T-helper 2 cell treated with Interferon-gamma antibody and Interleukin-4, amounts not matched to agents 5 μg/mL and 100 μg/mL, for 36 hours (primary cell): ENCODE measurements around the gene ALDH1L2.
"Not testable (repeated sequence)": the region's sequence is repeated elsewhere in the genome, so short reads cannot be mapped to it uniquely, and the experiment has no call there.

ENCODE experiments used
- DNase-seq: peaks from one replicate; pipeline ENCODE4 v3.0.0; 2021; ENCODE audit warnings: low spot score
- H3K27ac Mint-ChIP-seq: one replicate; pipeline ENCODE4 v1.8.0; 2021; ENCODE audit warnings: mild to moderate bottlenecking, mixed read lengths
- H3K27me3 Mint-ChIP-seq: one replicate; pipeline ENCODE4 v1.8.0; 2021; ENCODE audit warnings: low read depth, mixed read lengths
- H3K36me3 Mint-ChIP-seq: one replicate; pipeline ENCODE4 v1.8.0; 2021; ENCODE audit warnings: low read depth, mixed read lengths
- H3K4me1 Mint-ChIP-seq: one replicate; pipeline ENCODE4 v1.8.0; 2021; ENCODE audit warnings: low read depth, mixed read lengths
- H3K4me3 Mint-ChIP-seq: one replicate; pipeline ENCODE4 v1.8.0; 2022; ENCODE audit warnings: mild to moderate bottlenecking, moderate library complexity, mixed read lengths
- H3K9me3 Mint-ChIP-seq: one replicate; pipeline ENCODE4 v1.8.0; 2021; ENCODE audit warnings: mixed read lengths

Gene ALDH1L2

DNA sequence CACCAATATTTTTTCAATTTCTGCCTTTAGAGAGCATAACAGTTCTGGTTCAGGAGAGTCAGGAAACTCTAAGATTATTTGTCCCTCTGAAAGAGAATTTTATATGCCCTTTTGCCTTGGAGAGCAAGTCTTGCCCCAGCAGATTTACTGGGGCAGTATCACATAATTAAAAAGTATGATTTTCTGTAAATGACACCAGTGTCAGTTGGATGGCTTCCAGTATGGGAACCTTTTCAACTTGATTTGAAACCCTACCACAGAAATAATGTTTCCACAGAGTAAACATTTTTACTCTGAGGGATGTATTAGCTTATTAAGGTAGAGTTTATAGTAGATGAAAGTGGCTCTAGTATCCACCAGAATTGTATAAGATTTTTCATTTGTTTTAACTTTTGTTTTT lies 82.8 kb downstream of the ALDH1L2 start:
- Mint-ChIP-seq H3K27me3 (no peaks in the 10 kb centered on the region), H3K4me3 (no peak overlapping the region), H3K27ac (no peak overlapping the region), H3K4me1 (peaks cover 4% of the 10 kb centered on the region), H3K36me3 (peaks cover 81% of the 10 kb centered on the region), H3K9me3 (peaks cover 30% of the 10 kb centered on the region)
- no peak for DNase-seq

DNA sequence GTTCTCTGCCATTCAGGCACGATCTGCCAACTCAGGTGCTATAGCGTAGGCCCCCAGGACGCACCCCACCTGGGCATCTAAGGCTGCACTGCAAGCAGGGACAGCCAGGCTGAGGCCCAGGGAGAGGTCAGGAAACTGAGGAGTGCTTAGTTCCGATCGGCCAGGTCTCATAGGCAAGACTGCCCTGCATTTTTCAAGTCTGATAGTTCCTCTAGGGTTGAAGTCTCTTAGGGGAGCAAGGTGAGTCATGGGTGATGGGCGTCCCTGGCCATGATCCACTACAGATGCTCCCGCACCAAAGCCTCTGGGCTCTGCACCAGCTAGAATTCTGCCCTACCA lies 84.9 kb downstream of the ALDH1L2 start:
- peaks cover 4% of the 10 kb centered on the region for H3K4me1 Mint-ChIP-seq
- no peaks in the 10 kb centered on the region for H3K27me3 Mint-ChIP-seq
- DNase-seq, result no peak
- H3K9me3 Mint-ChIP-seq, result peaks cover 26% of the 10 kb centered on the region
- H3K27ac Mint-ChIP-seq, result no peak overlapping the region
- no peak overlapping the region for H3K4me3 Mint-ChIP-seq
- peaks cover 79% of the 10 kb centered on the region for H3K36me3 Mint-ChIP-seq

DNA sequence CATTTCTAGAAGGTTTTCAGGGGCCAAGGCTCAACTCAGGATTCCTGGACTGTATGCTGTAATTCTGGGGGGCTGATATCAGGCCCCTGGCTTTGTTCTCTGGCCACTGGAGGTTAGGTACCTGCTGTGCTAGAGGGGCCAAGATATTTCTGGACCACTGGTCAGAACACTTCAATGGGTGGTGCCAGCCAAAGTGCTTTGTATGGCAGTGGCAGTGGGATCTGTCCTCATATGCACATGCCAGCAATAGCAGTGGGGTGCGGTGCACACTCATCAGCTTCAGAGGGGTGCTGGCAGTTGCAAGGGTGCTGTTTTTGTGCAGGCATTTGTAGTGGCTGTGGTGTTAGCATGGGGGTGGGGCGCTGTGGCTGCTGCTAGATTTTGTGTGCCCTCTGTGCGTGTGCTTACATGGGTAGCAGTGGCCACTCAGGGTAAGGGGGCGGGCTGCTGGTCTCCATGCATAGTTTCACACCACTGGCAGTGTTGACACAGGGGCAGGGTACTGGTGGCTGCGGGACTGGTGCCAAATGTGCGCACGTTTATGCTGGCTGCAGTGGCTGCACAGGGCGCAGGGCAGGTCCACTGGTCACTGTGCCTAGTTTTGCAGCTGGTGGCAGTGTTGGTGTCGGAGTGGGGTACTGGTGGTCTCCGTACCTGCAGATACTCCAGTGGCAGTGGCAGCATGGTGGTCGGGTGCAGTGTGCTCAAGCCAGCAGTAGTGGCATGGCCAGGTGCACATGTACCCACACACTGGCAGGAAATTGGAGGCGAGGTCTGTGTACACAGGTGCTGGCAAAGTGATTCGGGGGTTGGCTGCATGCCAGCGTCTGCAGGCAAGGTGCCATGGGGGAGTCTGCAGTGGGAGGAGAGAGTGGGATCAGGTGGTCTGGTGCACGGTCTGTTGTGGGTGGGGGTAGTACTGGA lies 85.6 kb downstream of the ALDH1L2 start:
- Mint-ChIP-seq H3K27ac (no peak overlapping the region), H3K27me3 (no peaks in the 10 kb centered on the region), H3K4me1 (peaks cover 4% of the 10 kb centered on the region), H3K36me3 (peaks cover 79% of the 10 kb centered on the region), H3K9me3 (peaks cover 26% of the 10 kb centered on the region), H3K4me3 (no peak overlapping the region)
- no peak for DNase-seq

DNA sequence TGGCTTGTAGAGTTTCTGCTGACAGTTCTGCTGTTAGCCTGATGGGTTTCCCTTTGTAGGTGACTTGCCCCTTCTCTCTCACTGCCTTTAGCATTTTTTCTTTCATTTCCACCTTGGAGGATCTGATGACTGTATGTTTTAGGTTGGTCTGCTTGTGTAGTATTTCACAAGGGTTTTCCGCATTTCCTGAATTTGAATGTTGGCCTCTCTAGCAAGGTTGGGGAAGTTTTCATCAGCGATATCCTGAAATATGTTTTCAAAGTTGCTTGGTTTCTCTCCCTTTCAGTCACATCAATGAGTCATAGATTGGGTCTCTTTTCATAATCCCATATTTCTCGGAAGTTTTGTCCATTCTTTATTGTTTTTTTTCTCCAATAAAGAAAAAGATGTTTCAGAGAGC lies 86.7 kb downstream of the ALDH1L2 start:
- Mint-ChIP-seq H3K9me3 (peaks cover 19% of the 10 kb centered on the region), H3K27ac (no peak overlapping the region), H3K4me3 (no peak overlapping the region), H3K27me3 (no peaks in the 10 kb centered on the region), H3K36me3 (peaks cover 75% of the 10 kb centered on the region), H3K4me1 (peaks cover 4% of the 10 kb centered on the region)
- DNase-seq, result no peak

DNA sequence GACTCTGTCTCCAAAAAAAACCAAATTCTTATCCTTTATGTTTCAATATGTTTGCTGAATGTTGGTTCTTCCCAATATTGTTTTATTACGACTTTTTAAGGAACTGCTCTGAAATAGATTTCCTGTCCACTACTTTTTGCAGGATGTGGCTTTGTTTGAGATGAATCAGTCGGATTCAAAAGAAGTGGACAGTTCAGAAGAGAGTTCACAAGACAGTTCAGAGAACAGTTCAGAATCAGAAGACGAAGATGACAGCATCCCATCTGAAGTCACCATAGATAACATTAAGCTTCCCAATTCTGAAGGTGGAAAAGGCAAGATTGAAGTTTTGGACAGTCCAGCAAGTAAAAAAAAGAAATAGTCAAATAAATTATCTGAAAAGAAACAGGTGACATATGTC lies 89.9 kb downstream of the ALDH1L2 start:
- DNase-seq, result no peak
- H3K4me1 Mint-ChIP-seq, result peaks cover 8% of the 10 kb centered on the region
- H3K9me3 Mint-ChIP-seq, result peaks cover 4% of the 10 kb centered on the region
- no peak overlapping the region for H3K27ac Mint-ChIP-seq
- H3K27me3 Mint-ChIP-seq, result no peaks in the 10 kb centered on the region
- H3K4me3 Mint-ChIP-seq, result no peak overlapping the region
- H3K36me3 Mint-ChIP-seq, result peaks cover 73% of the 10 kb centered on the region

DNA sequence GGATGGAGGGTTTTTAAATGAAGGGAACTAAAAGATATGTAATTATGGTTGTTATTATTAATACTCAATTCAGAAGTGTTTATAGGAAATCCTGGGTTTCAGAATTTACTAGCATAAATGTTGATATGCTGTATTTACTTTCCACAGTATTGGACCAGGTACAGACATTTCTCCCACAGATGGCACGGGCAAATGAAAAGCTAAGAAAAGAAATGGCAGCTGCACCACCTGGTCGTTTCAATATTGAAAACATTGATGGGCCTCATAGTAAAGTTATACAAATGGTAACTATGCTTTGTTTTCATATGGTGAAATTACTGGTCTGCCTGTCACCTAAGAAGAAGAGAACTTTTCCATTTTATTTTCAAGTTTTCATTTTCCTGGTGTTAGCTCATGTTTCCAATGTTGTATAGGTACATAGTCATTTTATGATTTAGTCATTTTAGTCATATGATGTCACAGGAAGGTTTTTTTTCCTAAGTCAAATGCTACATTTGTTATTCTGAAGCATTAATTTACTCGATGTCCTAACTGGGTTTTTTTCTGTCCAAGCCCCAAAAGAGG lies 92.6 kb downstream of the ALDH1L2 start:
- no peaks in the 10 kb centered on the region for H3K27me3 Mint-ChIP-seq
- DNase-seq, result no peak
- H3K27ac Mint-ChIP-seq, result no peak overlapping the region
- no peak overlapping the region for H3K4me3 Mint-ChIP-seq
- H3K4me1 Mint-ChIP-seq, result peaks cover 24% of the 10 kb centered on the region
- H3K9me3 Mint-ChIP-seq, result peaks cover 8% of the 10 kb centered on the region
- H3K36me3 Mint-ChIP-seq, result peaks cover 67% of the 10 kb centered on the region

DNA sequence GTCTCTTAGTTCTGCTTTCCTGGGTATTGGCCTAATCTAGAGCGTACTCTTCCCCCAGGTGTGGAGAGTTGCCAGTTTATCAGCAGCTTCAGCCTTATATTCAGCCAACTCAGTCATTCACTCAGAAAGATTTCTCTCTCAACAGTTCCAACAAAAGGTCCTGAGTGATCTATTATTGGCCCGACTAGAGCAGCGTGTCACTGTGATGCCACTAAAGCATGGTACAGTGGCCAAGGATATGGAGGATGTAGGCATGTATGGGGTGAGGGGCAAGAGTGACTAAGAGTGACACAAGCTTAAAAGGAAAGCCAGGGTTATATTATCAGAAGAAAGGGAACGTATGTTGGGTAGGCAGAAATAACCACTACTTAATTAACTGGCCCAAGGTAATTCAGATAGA lies 93.3 kb downstream of the ALDH1L2 start:
- no peak for DNase-seq
- H3K9me3 Mint-ChIP-seq, result peaks cover 8% of the 10 kb centered on the region
- H3K4me3 Mint-ChIP-seq, result no peak overlapping the region
- no peak overlapping the region for H3K27ac Mint-ChIP-seq
- H3K27me3 Mint-ChIP-seq, result no peaks in the 10 kb centered on the region
- peaks cover 26% of the 10 kb centered on the region for H3K4me1 Mint-ChIP-seq
- peaks cover 64% of the 10 kb centered on the region for H3K36me3 Mint-ChIP-seq

DNA sequence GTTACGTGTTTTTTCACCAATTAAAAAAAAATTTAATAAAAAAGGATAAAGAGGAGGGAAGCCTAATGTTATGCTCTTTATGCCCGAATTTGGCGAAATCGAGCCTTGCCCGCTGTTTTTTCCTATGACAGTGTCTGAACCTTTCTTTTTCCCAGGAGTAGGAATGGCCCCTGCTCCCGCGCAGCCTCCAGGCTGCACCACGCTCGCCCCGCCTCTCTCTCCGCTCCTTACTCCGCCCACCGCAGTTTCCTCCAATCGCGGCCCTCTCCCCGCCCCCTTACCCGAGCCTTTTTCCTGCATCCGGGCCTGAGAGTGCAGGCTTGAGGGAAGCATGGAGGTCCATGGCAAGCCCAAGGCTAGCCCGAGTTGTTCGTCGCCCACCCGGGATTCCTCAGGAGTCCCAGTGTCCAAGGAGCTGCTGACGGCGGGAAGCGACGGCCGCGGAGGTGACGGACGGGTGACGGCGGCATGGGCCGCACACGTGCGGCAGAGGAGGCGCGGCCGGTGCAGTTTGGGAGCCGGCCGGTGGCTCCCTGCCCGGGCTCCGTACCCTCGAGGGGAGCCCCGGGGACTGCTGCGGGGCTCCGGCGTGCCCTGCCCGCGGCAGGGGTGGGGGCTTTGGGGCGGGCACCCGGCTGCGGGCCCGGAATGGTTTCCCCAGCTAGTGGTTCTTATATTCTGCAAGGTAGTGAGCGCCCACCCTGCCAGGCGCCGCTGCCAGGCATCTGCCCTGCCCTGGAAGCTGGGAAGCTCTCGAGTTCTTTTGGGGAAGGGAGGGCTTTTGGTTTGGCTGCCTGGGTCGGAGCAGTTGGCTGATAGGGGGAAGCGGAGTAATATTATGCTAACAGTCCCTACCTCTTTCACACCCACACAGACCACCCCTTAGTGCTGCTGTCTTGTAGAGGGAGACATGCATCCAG lies 98.0 kb downstream of the ALDH1L2 start, which contains the start of gene NOPCHAP1:
Gene NOPCHAP1 (plus strand): TSS at position 295 of the 920 bp plus-strand sequence. CDS start 37 bp downstream, at position 332.
- peaks cover 27% of the 10 kb centered on the region for H3K4me1 Mint-ChIP-seq
- peaks cover 33% of the 10 kb centered on the region for H3K36me3 Mint-ChIP-seq
- peak; percentile 82 for DNase-seq
- H3K4me3 Mint-ChIP-seq, result peak within 1 kb of the TSS; percentile 88
- H3K9me3 Mint-ChIP-seq, result peaks cover 8% of the 10 kb centered on the region
- peaks cover 11% of the 10 kb centered on the region for H3K27me3 Mint-ChIP-seq
- peak within 1 kb of the TSS; percentile 43 for H3K27ac Mint-ChIP-seq

DNA sequence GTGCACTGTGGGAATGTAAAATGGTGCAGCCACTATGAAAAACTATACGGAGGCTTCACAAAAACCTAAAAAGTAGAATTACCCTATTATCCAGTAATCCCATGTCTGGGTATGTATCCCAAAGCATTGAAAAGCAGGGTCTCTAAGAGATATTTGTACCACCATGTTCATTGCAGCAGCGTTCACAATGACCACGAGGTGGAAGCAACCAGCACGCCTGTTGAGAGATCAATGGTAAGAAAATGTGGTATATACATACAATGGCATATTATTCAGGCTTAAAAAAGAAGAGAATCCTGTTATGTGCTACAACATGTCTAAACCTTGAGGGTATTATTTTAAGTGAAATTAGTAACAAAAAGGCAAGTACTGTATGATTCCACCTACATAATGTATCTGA lies 99.1 kb downstream of the ALDH1L2 start:
- Mint-ChIP-seq H3K27me3 (peaks cover 20% of the 10 kb centered on the region), H3K36me3 (peaks cover 25% of the 10 kb centered on the region), H3K4me1 (peaks cover 27% of the 10 kb centered on the region), H3K4me3 (peak overlapping the region; percentile 88), H3K27ac (no peak overlapping the region), H3K9me3 (peaks cover 8% of the 10 kb centered on the region)
- no peak for DNase-seq

DNA sequence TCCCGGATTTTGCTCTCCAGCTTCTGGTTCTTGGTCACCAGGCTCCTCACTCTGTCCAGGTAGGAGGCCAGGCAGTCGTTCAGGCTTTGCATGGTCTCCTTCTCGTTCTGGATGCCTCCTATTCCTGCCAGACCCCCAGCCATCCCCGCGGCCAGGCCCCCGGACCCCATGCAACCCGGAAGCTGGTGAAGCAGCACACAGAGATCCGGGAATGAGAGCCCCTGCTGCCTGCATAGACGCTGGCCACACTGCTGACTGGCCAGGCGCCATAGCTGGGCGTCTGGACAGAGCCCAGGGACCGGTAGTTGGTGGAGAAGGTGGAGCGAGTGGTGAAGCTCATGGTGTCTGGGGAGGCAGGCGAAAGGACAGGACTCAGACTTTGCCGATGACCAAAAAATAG lies 106.6 kb downstream of the ALDH1L2 start:
- DNase-seq, H3K9me3 Mint-ChIP-seq, H3K4me3 Mint-ChIP-seq, H3K4me1 Mint-ChIP-seq, H3K36me3 Mint-ChIP-seq, H3K27ac Mint-ChIP-seq: not testable (repeated sequence)
- peaks cover 24% of the 10 kb centered on the region for H3K27me3 Mint-ChIP-seq

DNA sequence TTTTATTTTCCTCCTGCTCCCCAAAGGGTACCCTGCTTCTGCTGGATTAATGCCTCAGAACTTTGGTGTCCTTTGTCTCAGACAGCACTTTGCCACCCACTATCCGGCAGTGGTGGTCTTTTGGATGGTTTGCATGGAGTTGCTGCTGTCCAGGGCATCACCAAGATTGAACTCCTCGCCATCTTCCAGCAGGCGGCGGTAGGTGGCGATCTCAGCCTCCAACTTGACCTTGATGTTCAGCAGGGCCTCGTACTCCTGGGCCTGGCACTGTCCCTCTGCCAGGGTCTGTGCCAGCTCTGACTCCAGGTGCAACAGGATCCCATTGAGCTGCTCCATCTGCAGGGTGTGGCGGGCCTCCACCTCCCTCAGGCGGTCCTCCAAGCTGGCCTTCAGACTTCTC lies 107.6 kb downstream of the ALDH1L2 start:
- no peak overlapping the region for H3K27ac Mint-ChIP-seq
- no peak for DNase-seq
- peaks cover 3% of the 10 kb centered on the region for H3K4me1 Mint-ChIP-seq
- peaks cover 20% of the 10 kb centered on the region for H3K27me3 Mint-ChIP-seq
- no peak overlapping the region for H3K4me3 Mint-ChIP-seq
- no peaks in the 10 kb centered on the region for H3K9me3 Mint-ChIP-seq
- H3K36me3 Mint-ChIP-seq, result no peaks in the 10 kb centered on the region

DNA sequence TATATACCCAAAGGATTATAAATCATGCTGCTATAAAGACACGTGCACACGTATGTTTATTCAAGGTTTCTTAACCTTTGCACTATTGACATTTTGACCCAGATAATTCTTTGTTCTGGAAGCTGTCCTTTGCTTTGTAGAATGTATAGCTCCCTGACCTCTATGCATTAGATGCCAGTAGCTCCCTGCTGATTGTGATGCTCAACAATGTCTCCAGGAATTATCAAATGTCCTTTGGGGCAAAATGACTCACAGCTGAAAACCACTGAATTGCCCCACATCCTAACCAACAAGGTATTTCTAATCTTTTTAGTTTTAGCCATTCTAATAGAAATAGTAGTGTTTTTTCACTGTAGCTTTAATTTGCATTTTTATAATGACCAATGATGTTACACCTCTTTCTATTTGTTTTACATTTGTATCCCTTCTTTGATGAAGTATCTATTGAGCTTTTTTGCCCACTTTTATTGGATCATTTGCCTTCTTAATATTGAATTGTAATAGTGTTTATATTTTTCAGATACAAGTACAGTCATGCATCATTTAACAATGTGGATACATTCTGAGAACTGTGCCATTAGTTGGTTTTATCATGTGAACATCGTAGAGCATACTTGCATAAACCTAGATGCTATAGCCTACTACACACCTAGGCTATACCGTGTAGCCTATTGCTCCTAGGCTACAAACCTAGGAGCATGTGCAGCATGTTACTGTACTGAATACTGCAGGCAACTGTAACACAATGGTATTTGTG lies 108.5 kb downstream of the ALDH1L2 start:
- no peak for DNase-seq

DNA sequence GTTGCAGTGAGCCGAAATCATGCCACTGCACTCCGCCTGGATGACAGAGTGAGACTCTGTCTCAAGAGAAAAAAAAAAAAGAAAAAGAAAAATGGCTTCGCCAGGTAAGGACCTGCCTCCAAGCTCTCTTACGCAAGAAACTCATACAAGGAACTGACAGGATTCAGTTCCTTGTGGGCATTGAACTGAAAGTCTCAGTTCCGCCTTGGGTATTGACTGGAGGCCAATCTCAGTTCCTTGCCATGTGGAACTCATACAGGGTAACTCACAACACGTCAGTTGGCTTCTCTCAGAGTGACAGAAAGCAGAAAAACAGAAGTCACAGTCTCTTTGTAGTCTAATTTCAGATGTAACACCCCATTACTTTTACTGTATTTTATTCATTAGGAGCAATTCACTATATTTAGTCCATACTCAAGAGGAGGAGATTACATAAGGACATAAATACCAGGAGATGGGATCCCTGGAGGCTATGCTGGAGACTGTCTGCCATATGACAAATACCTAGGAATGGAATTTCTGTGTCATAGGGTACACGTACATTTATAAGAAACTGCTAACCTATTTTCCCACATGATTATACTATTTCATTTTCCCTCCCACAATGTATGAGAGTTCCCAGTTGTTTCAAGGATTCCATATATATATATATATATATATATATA lies 109.5 kb downstream of the ALDH1L2 start:
- no peaks in the 10 kb centered on the region for H3K9me3 Mint-ChIP-seq
- H3K27ac Mint-ChIP-seq, result no peak overlapping the region

More for the DNA sequence above, 108.5 kb downstream of the ALDH1L2 start:
- Mint-ChIP-seq H3K27me3 (peaks cover 15% of the 10 kb centered on the region), H3K4me3 (no peak overlapping the region), H3K4me1 (peaks cover 3% of the 10 kb centered on the region), H3K27ac (no peak overlapping the region), H3K36me3 (no peaks in the 10 kb centered on the region), H3K9me3 (no peaks in the 10 kb centered on the region)

More for the DNA sequence above, 109.5 kb downstream of the ALDH1L2 start:
- H3K4me3 Mint-ChIP-seq, result no peak overlapping the region
- no peaks in the 10 kb centered on the region for H3K36me3 Mint-ChIP-seq
- peaks cover 7% of the 10 kb centered on the region for H3K27me3 Mint-ChIP-seq
- peaks cover 3% of the 10 kb centered on the region for H3K4me1 Mint-ChIP-seq
- DNase-seq, result no peak
